Stomach smooth muscle (tissue), 2 donors: ENCODE results near the gene CELF5.

Experiments used
- H3K27ac ChIP-seq: one replicate; pipeline ENCODE4 v1.7.0; 2013; ENCODE audit warnings: mild to moderate bottlenecking, low read length, inconsistent platforms
- H3K27me3 ChIP-seq, 2 donors: one replicate each; pipeline ENCODE4 v1.7.0; 2013; ENCODE audit warnings: low read length in 2 of 2; ENCODE audit not compliant: insufficient read depth in 2 of 2, control insufficient read depth in 1 of 2
- H3K36me3 ChIP-seq, 2 donors: one replicate each; pipeline ENCODE4 v1.7.0; 2013; ENCODE audit warnings: low read length in 2 of 2; ENCODE audit not compliant: control insufficient read depth in 2 of 2, insufficient read depth in 2 of 2
- H3K4me1 ChIP-seq: one replicate; pipeline ENCODE4 v1.7.0; 2013; ENCODE audit warnings: low read length; ENCODE audit not compliant: control insufficient read depth, insufficient read depth
- H3K4me3 ChIP-seq, 2 donors: one replicate each; pipeline ENCODE4 v1.7.0; 2013; ENCODE audit warnings: low read length in 2 of 2
- H3K9ac ChIP-seq, 2 donors: one replicate each; pipeline ENCODE4 v1.7.0; 2013; ENCODE audit warnings: low read length in 2 of 2, mild to moderate bottlenecking in 1 of 2
- H3K9me3 ChIP-seq, 2 donors: one replicate each; pipeline ENCODE4 v1.7.0; 2013; ENCODE audit warnings: low read length in 2 of 2; ENCODE audit not compliant: control insufficient read depth in 2 of 2
- donor health status: healthy.
- donor health status: Pancreatic carcinoma.

The CELF5 gene

GRCh38 chr19:3250675-3251074, 26.2 kb downstream of the CELF5 start:
- peaks cover 6 to 8% of the 10 kb centered on the region in 2 donors for H3K9me3 ChIP-seq
- no peak overlapping the region for H3K9ac ChIP-seq
- H3K4me3 ChIP-seq = no peak overlapping the region
- H3K4me1 ChIP-seq = no peaks in the 10 kb centered on the region
- H3K36me3 ChIP-seq = no peaks in the 10 kb centered on the region
- H3K27ac ChIP-seq = no peak overlapping the region
- peaks cover 0 to 12% of the 10 kb centered on the region in 2 donors for H3K27me3 ChIP-seq

- no peaks in the 10 kb centered on the region for H3K4me1 ChIP-seq
- no peak overlapping the region for H3K27ac ChIP-seq
- H3K9me3 ChIP-seq = peaks cover 6 to 8% of the 10 kb centered on the region in 2 donors
- H3K9ac ChIP-seq = no peak overlapping the region
- H3K36me3 ChIP-seq = no peaks in the 10 kb centered on the region
- H3K4me3 ChIP-seq = no peak overlapping the region
- H3K27me3 ChIP-seq = peaks cover 0 to 12% of the 10 kb centered on the region in 2 donors
Observed at GRCh38 chr19:3251229-3251628, 26.8 kb downstream of the CELF5 start.

GRCh38 chr19:3252650-3253049, 28.2 kb downstream of the CELF5 start:
- H3K36me3 ChIP-seq = no peaks in the 10 kb centered on the region
- H3K27me3 ChIP-seq = peaks cover 0 to 12% of the 10 kb centered on the region in 2 donors

GRCh38 chr19:3253270-3253669, 28.8 kb downstream of the CELF5 start:
- Histone ChIP-seq H3K27ac (no peak overlapping the region), H3K27me3 (peaks cover 0 to 12% of the 10 kb centered on the region in 2 donors)

More at GRCh38 chr19:3252650-3253049, 28.2 kb downstream of the CELF5 start:
- Histone ChIP-seq H3K4me1 (no peaks in the 10 kb centered on the region), H3K9ac (no peak overlapping the region), H3K27ac (no peak overlapping the region), H3K4me3 (no peak overlapping the region), H3K9me3 (peaks cover 6 to 8% of the 10 kb centered on the region in 2 donors)

GRCh38 chr19:3254520-3254919, 30.1 kb downstream of the CELF5 start:
- Histone ChIP-seq H3K4me1 (no peaks in the 10 kb centered on the region), H3K36me3 (no peaks in the 10 kb centered on the region), H3K27me3 (peaks cover 0 to 11% of the 10 kb centered on the region in 2 donors), H3K9ac (no peak overlapping the region), H3K27ac (no peak overlapping the region), H3K9me3 (peaks cover 6 to 8% of the 10 kb centered on the region in 2 donors), H3K4me3 (no peak overlapping the region)

More at GRCh38 chr19:3253270-3253669, 28.8 kb downstream of the CELF5 start:
- H3K4me1 ChIP-seq = no peaks in the 10 kb centered on the region
- no peaks in the 10 kb centered on the region for H3K36me3 ChIP-seq
- H3K4me3 ChIP-seq = no peak overlapping the region
- H3K9ac ChIP-seq = no peak overlapping the region
- peaks cover 6 to 8% of the 10 kb centered on the region in 2 donors for H3K9me3 ChIP-seq

- Histone ChIP-seq H3K27me3 (peaks cover 0 to 5% of the 10 kb centered on the region in 2 donors), H3K27ac (no peak overlapping the region), H3K4me1 (no peaks in the 10 kb centered on the region), H3K9ac (no peak overlapping the region), H3K4me3 (no peak overlapping the region), H3K36me3 (no peaks in the 10 kb centered on the region), H3K9me3 (peaks cover 6 to 8% of the 10 kb centered on the region in 2 donors)
Observed at GRCh38 chr19:3257071-3257470, 32.6 kb downstream of the CELF5 start.

- no peak overlapping the region for H3K27ac ChIP-seq
- no peaks in the 10 kb centered on the region for H3K4me1 ChIP-seq
- no peak overlapping the region for H3K9ac ChIP-seq
- peaks cover 4 to 5% of the 10 kb centered on the region in 2 donors for H3K27me3 ChIP-seq
- H3K36me3 ChIP-seq = no peaks in the 10 kb centered on the region
- H3K9me3 ChIP-seq = no peaks in the 10 kb centered on the region
- H3K4me3 ChIP-seq = no peak overlapping the region
Observed at GRCh38 chr19:3262362-3262761, 37.9 kb downstream of the CELF5 start.

GRCh38 chr19:3263866-3264265, 39.4 kb downstream of the CELF5 start:
- Histone ChIP-seq H3K4me3 (no peak overlapping the region), H3K27ac (no peak overlapping the region), H3K36me3 (no peaks in the 10 kb centered on the region), H3K9ac (no peak overlapping the region), H3K27me3 (peaks cover 12 to 15% of the 10 kb centered on the region in 2 donors), H3K9me3 (no peaks in the 10 kb centered on the region), H3K4me1 (no peaks in the 10 kb centered on the region)

GRCh38 chr19:3265432-3265831, 41.0 kb downstream of the CELF5 start:
- no peak overlapping the region for H3K9ac ChIP-seq
- no peaks in the 10 kb centered on the region for H3K4me1 ChIP-seq
- H3K27ac ChIP-seq = no peak overlapping the region
- no peaks in the 10 kb centered on the region for H3K36me3 ChIP-seq
- H3K27me3 ChIP-seq = peaks cover 19 to 23% of the 10 kb centered on the region in 2 donors
- H3K4me3 ChIP-seq = no peak overlapping the region
- no peaks in the 10 kb centered on the region for H3K9me3 ChIP-seq

GRCh38 chr19:3266092-3266693, 41.7 kb downstream of the CELF5 start:
- no peak overlapping the region for H3K4me3 ChIP-seq
- no peaks in the 10 kb centered on the region for H3K4me1 ChIP-seq
- H3K9me3 ChIP-seq = no peaks in the 10 kb centered on the region
- peaks cover 20 to 23% of the 10 kb centered on the region in 2 donors for H3K27me3 ChIP-seq
- no peak overlapping the region for H3K27ac ChIP-seq
- H3K9ac ChIP-seq = no peak overlapping the region
- H3K36me3 ChIP-seq = no peaks in the 10 kb centered on the region

GRCh38 chr19:3266792-3267514, 42.5 kb downstream of the CELF5 start:
- no peak overlapping the region for H3K9ac ChIP-seq
- no peak overlapping the region for H3K27ac ChIP-seq
- no peaks in the 10 kb centered on the region for H3K4me1 ChIP-seq
- peaks cover 25 to 27% of the 10 kb centered on the region in 2 donors for H3K27me3 ChIP-seq
- no peaks in the 10 kb centered on the region for H3K9me3 ChIP-seq
- no peaks in the 10 kb centered on the region for H3K36me3 ChIP-seq
- no peak overlapping the region for H3K4me3 ChIP-seq
